HG02571 (cell line): ENCODE data around the gene PEX11B.

Source experiments
- ATAC-seq: cut with Tn5 transposase; IDR thresholded peaks from one replicate; pipeline ENCODE4 v1.9.1; 2021; ENCODE audit warnings: mild to moderate bottlenecking, moderate library complexity; ENCODE audit not compliant: unreplicated experiment

The PEX11B gene

GRCh38 chr1:145908653-145909052 is 9.9 kb downstream of the PEX11B start:
- ATAC-seq, result no peak

DNA sequence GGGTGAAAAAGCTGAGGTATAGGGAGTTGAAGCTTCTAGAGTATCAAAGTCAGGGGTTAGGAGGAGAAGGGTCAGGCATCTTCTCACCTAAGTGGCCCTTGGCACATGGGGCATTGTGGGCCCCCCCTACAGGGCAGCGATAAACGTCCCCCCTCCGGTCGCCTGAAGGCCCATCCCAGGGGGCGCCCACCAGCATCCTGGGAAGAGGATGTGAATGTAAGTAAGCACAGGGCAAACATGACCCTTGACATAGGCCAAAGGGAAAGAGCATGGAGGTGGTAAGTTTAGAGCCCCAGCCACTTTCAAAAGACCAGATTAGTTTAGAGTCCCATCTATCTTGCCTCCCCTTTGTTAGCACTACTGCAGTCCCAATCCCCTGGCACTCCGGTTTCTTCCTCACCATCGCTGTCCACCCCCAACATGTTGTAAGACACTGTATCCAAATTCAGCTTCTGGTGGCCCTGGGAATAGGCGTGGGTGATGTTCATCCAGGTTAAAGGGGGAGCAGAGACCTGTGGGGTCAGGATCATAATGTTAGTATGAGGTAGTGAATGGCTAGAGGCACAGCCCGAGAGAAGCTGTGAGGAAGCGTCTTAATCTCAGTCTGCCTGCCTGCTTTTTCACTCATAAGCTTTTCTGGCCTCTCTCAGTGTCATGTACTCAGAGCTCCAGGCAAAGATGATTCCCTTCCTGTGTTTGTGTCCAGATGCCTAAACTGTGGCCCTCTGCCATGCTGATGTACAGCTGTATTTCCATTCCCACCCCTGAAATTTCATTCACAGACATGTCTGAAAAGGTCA is 11.4 kb downstream of the PEX11B start:
- ATAC-seq, result no peak

GRCh38 chr1:145901312-145902021 is 17.1 kb downstream of the PEX11B start:
- ATAC-seq, result no peak

DNA sequence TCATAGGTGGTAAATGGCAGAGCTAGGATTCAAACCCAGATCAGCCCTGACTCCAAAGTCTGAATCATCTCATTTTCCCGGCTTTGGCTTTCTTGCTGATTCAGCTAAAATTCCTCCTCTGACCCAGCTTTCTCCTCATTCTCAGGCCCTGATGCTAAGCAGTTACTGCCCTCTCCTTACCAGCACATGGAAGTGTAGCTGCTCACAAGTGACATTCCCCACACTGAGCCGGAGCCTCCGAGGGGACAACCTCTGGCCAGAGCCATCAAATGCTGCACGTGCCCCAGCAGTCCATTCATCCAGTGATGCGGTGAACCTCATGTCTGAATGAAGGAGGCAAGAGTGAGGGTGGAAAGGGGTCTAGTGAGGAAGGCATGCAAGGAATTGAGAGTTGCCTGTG is 19.8 kb downstream of the PEX11B start:
- no peak for ATAC-seq

DNA sequence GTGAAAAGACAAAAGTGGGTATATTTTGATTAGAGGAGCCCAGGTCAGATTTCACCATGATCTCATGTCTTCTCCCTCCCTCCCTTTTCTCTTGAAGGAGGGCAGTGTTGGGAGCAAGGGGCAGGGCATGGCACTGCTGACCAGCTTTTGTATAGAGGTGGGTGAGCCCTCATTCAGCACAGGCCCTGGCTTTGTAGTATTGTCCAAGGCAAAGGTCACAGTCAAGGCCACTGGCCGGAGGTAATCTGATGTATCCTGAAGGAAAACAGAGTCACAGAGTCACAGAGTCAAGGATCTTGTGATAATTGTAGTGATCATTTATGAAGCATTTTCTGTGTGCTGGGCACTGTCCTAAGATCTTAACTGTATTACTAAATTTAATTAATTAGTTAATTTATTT is 20.5 kb downstream of the PEX11B start:
- no peak for ATAC-seq

DNA sequence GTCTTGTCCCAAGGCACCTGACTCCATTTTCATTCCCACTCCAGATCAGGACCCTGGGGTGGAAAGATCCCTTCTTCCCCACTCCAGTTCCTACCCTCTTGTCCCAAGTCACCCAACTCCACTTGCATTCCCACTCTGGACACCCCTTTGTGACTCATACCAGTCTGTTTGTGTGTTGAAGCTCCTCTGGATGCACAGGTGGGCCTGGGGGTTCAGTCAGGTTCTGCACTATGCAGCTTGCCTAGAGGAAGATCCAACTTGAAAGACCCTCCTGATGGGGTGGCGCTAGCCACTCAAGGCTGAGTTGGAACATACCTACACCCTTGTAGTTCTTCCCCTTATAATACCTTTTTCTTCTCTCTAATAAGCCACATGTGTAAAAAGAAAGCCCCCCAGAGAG is 23.0 kb downstream of the PEX11B start:
- ATAC-seq, result no peak

DNA sequence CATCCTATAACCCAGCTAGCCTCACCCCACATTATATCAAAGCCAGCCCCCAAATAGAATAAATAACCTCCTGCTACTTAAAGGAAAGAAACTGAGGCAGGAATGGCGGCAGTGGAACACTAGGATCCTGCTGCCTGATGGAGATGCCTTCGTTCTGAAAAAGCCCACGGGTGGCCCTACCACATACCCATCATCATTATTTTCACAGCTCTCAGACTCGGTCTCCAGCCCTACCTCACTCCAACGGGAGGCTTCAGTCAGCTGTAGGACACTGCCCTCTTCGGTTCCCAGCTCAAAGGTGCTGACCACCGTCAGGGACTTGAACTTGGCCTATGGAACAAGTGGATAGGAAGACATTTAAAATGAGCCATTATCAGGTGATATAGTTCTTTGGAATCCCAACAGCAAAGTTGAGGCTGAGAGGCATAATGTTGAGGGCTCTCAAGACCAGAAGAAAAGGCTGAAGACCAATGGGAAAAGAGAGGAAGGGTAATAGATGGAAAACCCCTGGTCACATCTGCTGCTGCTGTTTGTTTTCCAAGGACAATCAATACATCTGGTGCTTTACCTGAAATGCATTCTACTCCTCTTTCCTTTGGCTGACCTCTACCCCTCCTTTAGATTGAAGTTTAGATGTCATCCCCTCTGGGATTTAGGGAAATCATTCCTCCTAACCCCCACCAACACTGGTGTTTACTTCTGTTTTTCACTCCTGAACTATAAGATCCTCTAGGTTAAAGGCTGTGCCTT is 25.0 kb downstream of the PEX11B start:
- no peak for ATAC-seq

- no peak for ATAC-seq
Observed at GRCh38 chr1:145892486-145893087, 25.9 kb downstream of the PEX11B start.

- no peak for ATAC-seq
Observed at GRCh38 chr1:145891587-145892485, 26.7 kb downstream of the PEX11B start.

GRCh38 chr1:145891143-145891542 is 27.4 kb downstream of the PEX11B start:
- ATAC-seq, result no peak

- no peak for ATAC-seq
Observed at GRCh38 chr1:145889722-145890121, 28.8 kb downstream of the PEX11B start.

DNA sequence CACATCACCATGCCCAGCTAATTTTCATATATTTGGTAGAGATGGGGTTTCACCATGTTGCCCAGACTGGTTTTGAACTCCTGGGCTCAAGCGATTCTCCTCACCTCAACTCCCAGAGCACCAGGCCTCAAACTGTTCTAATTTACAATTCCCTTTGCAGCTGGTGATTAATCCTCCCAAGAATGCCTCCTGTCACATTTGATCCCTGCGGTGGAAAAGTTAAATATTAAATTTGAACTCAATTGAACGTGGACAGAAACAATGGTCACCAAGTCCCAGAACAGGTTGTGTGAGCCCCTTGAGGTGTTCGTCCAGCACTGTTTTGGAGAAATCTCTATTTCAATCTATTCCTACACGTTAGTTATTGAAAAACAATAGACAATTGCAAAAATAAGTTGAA is 30.9 kb downstream of the PEX11B start:
- ATAC-seq, result no peak

DNA sequence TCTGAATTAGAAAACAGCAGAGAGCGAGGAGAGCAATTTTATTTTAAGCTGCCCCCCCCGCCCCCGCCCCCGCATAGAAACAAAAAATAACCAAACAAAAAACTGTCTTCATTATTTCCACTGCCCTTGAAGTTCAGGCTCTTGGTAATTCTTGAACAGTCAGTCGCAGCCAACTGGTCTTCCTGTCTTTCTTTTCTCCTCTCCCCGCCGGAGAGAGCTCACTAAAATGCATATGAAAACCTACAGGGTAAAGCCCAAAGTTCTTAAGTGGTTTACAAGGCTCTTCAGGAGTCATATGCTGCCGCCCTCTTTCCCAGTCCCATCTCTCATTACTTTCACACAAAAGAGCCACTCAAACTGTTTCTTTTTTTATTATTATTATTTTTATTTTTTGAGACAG is 31.7 kb downstream of the PEX11B start:
- ATAC-seq, result no peak

DNA sequence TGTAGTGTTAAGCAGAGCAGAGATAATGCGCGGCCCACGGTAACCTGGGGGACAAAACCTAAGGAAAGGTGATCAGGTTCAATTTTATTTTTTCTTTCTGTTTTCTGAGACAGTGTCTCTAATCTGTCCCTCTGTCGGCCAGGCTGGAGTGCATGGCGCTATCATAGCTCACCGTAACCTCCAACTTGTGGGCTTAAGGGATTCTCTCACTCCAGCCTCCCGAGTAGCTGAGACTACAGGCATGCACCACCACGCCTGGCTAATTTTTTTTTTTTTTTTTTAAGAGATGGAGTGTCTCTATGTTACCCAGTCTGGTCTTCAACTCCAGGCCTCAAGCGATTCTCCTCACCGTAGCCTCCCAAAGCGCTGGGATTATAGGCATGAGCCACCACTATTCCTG is 32.1 kb downstream of the PEX11B start:
- ATAC-seq, result no peak

GRCh38 chr1:145885738-145886287 is 32.7 kb downstream of the PEX11B start, which contains the start of gene ANKRD35:
Gene ANKRD35, minus strand, starts transcription at chr1:145885866. Its CDS starts 108 bp downstream, at chr1:145885758.
- peak; percentile 99 for ATAC-seq

GRCh38 chr1:145884675-145885074 is 33.8 kb downstream of the PEX11B start:
- ATAC-seq, result no peak

DNA sequence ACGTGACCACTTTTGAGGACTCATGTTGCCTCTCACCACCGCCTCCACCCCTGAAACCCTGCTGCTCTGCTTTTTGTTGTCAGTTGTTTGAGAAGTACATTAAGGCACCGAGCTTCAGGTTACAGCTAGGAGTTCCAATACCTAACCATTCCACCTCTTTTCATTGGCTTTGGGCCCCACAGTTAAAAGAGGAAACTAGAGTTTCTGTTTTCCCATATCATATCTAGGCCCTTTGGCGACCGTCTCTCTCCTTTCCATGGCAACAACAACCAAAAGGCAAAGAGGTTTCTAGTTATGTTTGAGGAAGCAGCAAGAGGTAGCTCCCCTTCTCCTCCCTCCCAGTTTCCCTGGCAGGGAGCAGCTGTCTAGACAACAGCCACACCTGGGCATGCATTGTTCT is 38.7 kb downstream of the PEX11B start:
- ATAC-seq, result no peak

GRCh38 chr1:145878724-145879123 is 39.8 kb downstream of the PEX11B start:
- no peak for ATAC-seq

DNA sequence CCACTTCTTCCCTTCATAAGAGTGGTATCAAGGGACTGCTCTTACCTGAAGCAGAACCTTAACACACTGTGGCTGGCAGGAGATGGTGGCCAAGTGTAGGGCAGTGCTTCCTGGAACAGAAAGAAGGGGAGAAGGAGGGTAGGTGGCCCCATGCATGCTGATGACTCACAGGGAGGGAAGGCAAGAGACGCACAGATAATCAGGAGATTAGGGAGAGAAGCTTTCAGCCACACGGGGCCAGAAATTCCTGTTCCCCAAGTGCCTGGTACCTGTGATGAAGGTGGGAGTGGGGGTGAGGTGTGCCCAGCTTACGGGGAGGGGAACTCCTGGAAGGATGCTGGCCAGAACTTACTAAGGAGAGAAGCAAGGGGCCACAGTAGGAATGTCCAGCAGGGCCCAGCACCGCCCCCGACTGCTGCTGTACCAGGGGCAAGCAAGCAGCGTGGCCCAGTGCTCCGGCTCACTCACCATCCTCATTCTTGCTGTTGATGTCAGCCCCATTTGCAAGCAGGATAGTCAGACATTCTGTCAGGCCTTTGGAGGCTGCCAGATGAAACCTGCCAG is 40.5 kb downstream of the PEX11B start:
- no peak for ATAC-seq

GRCh38 chr1:145874646-145875045 is 43.9 kb downstream of the PEX11B start:
- no peak for ATAC-seq
